ENCODE results near the gene C1orf87. TPM values are rescaled to one million over a fixed set of nuclear protein-coding genes. Genes with fewer than 3 reads are reported as not detected.

C1orf87 gene
- polyA plus RNA-seq, 1 of the 3 experiments (the other 2 are of a cell fraction) = not detected

DNA sequence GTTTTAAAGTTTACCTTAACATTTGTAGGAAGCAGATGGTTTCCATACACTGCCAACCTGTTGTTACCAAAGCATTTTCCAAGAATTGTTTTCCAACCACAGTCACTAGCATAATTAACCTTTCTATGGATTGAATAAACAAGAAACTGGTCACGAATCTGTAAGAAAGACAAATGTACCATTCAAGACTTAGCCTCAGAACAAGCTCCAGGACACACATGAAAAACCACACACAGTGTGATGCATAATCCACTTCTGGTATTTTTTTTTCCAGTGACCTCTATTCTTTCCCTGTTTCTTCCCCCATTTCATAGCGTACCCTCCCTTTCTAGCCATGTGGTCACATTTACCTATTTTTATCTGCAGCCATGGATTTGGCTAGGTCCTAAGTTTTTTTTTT is 29.6 kb upstream of the C1orf87 start:
- Histone ChIP-seq H3K36me3 (replicated peaks in 1 of 2; ENCODE audit: control insufficient read depth in 1 of 2, insufficient read depth in 2 of 2, low read length in 1 of 2) (no peaks in the 10 kb centered on the region), H3K4me3 (ENCODE audit: low read depth in 2 of 2, low read length in 1 of 2) (no peak overlapping the region), H3K9me2 (no peaks in the 10 kb centered on the region), H4K20me1 (ENCODE audit: insufficient read depth) (no peaks in the 10 kb centered on the region), H3K4me1 (ENCODE audit: control insufficient read depth in 1 of 2, insufficient read depth in 2 of 2, low read depth in 1 of 2, low read length in 1 of 2) (no peaks in the 10 kb centered on the region), H3K27ac (ENCODE audit: low read depth in 2 of 2, low read length in 1 of 2) (no peak overlapping the region), H3K27me3 (ENCODE audit: insufficient read depth) (no peaks in the 10 kb centered on the region), H3K79me2 (ENCODE audit: insufficient read depth) (no peaks in the 10 kb centered on the region), H3K4me2 (no peak overlapping the region), H3K9ac (no peak overlapping the region), H3F3A (replicated peaks; ENCODE audit: insufficient read depth) (no peaks in the 10 kb centered on the region), H2AFZ (ENCODE audit: low read depth) (no peak overlapping the region), H3K9me3 (no peaks in the 10 kb centered on the region)
- no peak for TF ChIP-seq FOXM1 (IDR thresholded peaks at IDR 0.05; ENCODE audit: low read depth)
- ChIA-PET CTCF (no interaction called here), POLR2A (no interaction called here)
- DNase-seq = no peak
- 36% methylated on average over 2 of the region's 2 CpGs for WGBS (ENCODE audit: low lambda C conversion rate)

DNA sequence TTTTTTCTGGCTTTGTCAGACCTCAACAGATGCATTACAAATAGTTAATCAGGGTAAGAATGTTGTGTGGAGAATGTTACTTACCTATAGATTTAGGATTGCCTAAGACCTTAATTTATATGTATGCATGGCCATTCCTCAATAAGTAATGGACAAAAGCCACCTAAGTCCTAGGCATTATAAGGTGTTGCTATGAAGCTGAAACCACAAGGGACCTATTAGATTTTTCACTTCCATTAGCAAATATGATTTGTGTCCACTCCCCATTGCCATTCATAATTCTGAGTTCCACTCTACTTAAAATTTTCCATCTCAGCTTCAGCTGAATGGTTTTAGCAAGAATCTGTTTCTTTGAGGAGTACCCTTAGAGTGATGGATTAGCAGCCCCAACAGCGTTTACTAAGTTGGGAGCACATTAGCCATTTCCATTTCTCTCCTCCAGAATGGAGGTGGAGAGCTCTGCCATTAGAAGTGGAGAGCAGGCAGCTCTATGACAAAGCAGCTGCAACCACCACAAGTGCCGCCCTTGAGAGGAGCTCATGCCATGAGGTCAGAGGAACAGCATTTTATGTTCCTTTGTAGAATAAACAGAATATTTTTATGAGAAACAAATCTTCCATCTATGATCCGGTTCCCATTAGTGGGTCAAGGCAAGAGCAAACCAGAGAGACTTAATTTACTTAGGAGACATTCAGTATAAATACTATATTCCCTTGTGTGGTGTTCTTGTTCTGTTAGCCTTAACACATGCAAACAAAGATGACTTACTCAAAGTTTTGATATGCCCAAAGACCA is 28.9 kb upstream of the C1orf87 start:
- Histone ChIP-seq H3K36me3 (replicated peaks in 1 of 2; ENCODE audit: control insufficient read depth in 1 of 2, insufficient read depth in 2 of 2, low read length in 1 of 2) (no peaks in the 10 kb centered on the region), H3K79me2 (ENCODE audit: insufficient read depth) (no peaks in the 10 kb centered on the region), H3K9me2 (no peaks in the 10 kb centered on the region), H3K4me1 (ENCODE audit: control insufficient read depth in 1 of 2, insufficient read depth in 2 of 2, low read depth in 1 of 2, low read length in 1 of 2) (peaks cover 0 to 2% of the 10 kb centered on the region in 2 experiments; a peak in 1 of 4 replicates), H2AFZ (ENCODE audit: low read depth) (no peak overlapping the region), H3K4me2 (no peak overlapping the region), H3K27ac (ENCODE audit: low read depth in 2 of 2, low read length in 1 of 2) (no peak overlapping the region), H3K9me3 (no peaks in the 10 kb centered on the region), H3K4me3 (ENCODE audit: low read depth in 2 of 2, low read length in 1 of 2) (no peak overlapping the region), H3F3A (replicated peaks; ENCODE audit: insufficient read depth) (no peaks in the 10 kb centered on the region), H4K20me1 (ENCODE audit: insufficient read depth) (no peaks in the 10 kb centered on the region), H3K9ac (no peak overlapping the region), H3K27me3 (ENCODE audit: insufficient read depth) (no peaks in the 10 kb centered on the region)
- no peak for DNase-seq
- WGBS (ENCODE audit: low lambda C conversion rate) = 46% methylated on average over 3 of the region's 3 CpGs
- TF ChIP-seq RAD21 (IDR thresholded peaks at IDR 0.05; ENCODE audit: low read length) (no peak), FOXJ3 (CRISPR knock-in tag; IDR thresholded peaks at IDR 0.05) (no peak), CHD2 (IDR thresholded peaks at IDR 0.05; ENCODE audit: low read length, partially characterized antibody) (no peak), JUND (IDR thresholded peaks at IDR 0.05) (no peak), FOXM1 (IDR thresholded peaks at IDR 0.05; ENCODE audit: low read depth) (no peak), TAF1 (IDR thresholded peaks at IDR 0.05; ENCODE audit: borderline replicate concordance, low read depth, low read length) (no peak), TEAD4 (IDR thresholded peaks at IDR 0.05; ENCODE audit: borderline replicate concordance, insufficient read depth) (no peak), NRF1 (IDR thresholded peaks at IDR 0.05; ENCODE audit: low read depth, low read length) (no peak), RFX5 (IDR thresholded peaks at IDR 0.05; ENCODE audit: low read length) (no peak), EP300 (IDR thresholded peaks at IDR 0.05; ENCODE audit: borderline replicate concordance in 1 of 2, low read depth in 1 of 2, low read length in 1 of 2) (no peak), SIN3A (IDR thresholded peaks at IDR 0.05; ENCODE audit: borderline replicate concordance, low read depth, low read length) (no peak)
- TF ChIP-seq, protein P1, sequence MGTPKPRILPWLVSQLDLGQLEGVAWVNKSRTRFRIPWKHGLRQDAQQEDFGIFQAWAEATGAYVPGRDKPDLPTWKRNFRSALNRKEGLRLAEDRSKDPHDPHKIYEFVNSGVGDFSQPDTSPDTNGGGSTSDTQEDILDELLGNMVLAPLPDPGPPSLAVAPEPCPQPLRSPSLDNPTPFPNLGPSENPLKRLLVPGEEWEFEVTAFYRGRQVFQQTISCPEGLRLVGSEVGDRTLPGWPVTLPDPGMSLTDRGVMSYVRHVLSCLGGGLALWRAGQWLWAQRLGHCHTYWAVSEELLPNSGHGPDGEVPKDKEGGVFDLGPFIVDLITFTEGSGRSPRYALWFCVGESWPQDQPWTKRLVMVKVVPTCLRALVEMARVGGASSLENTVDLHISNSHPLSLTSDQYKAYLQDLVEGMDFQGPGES (IDR thresholded peaks at IDR 0.05; ENCODE audit: low read depth, low read length) = no peak
- TF ChIP-seq, protein P2, sequence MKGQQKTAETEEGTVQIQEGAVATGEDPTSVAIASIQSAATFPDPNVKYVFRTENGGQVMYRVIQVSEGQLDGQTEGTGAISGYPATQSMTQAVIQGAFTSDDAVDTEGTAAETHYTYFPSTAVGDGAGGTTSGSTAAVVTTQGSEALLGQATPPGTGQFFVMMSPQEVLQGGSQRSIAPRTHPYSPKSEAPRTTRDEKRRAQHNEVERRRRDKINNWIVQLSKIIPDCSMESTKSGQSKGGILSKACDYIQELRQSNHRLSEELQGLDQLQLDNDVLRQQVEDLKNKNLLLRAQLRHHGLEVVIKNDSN (IDR thresholded peaks at IDR 0.05; ENCODE audit: borderline replicate concordance, low read depth) = no peak
- TF ChIP-seq, protein P3, sequence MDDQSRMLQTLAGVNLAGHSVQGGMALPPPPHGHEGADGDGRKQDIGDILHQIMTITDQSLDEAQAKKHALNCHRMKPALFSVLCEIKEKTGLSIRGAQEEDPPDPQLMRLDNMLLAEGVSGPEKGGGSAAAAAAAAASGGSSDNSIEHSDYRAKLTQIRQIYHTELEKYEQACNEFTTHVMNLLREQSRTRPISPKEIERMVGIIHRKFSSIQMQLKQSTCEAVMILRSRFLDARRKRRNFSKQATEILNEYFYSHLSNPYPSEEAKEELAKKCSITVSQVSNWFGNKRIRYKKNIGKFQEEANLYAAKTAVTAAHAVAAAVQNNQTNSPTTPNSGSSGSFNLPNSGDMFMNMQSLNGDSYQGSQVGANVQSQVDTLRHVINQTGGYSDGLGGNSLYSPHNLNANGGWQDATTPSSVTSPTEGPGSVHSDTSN (IDR thresholded peaks at IDR 0.05) = no peak
- TF ChIP-seq, protein P4, sequence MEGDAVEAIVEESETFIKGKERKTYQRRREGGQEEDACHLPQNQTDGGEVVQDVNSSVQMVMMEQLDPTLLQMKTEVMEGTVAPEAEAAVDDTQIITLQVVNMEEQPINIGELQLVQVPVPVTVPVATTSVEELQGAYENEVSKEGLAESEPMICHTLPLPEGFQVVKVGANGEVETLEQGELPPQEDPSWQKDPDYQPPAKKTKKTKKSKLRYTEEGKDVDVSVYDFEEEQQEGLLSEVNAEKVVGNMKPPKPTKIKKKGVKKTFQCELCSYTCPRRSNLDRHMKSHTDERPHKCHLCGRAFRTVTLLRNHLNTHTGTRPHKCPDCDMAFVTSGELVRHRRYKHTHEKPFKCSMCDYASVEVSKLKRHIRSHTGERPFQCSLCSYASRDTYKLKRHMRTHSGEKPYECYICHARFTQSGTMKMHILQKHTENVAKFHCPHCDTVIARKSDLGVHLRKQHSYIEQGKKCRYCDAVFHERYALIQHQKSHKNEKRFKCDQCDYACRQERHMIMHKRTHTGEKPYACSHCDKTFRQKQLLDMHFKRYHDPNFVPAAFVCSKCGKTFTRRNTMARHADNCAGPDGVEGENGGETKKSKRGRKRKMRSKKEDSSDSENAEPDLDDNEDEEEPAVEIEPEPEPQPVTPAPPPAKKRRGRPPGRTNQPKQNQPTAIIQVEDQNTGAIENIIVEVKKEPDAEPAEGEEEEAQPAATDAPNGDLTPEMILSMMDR (IDR thresholded peaks at IDR 0.05) = no peak
- ChIA-PET POLR2A (no interaction called here), CTCF (interaction anchor here (0.6 kb wide), 1 partner anchor 131 kb away, joined by 3 read pairs; no protein-coding TSS in a partner anchor)

Data from SK-N-SH (cell line).